Caco-2 (cell line): ENCODE results near the gene MPO. TPM values are rescaled to one million over a fixed set of nuclear protein-coding genes. Genes with fewer than 3 reads are reported as not detected.
A peak's percentile ranks its signal among the peaks of the same experiment; 100 is the strongest.

Source experiments
- BruUV-seq: library from RNA; stranded (reverse); fragments of 400-500 nt; replicated peaks from 2 replicates; lab custom pipeline; 2021; lab: Mats Ljungman, UMichigan
- CTCF ChIA-PET: fragments of 300-600 bp; sonication (Branson Sonifier 250); formaldehyde crosslinking; loops from one replicate; lab custom pipeline; 2022; ENCODE audit warnings: antibody characterized with exemption; lab: Charles Lee
- POLR2A ChIA-PET: fragments of 300-600 bp; sonication (Branson Sonifier 250); formaldehyde crosslinking; loops from one replicate; lab custom pipeline; 2022; ENCODE audit warnings: antibody characterized with exemption; lab: Charles Lee
- DNase-seq, 2 experiments: peaks; one replicate each; pipeline versions ENCODE4 v3.0.0 to v3.0.0-alpha.2; 2020 to 2022
- H3K27me3 ChIP-seq: replicated peaks from 2 replicates; pipeline ENCODE4 v1.6.0; 2011; ENCODE audit warnings: low read length; ENCODE audit not compliant: control insufficient read depth, insufficient read depth
- H3K36me3 ChIP-seq: 2 replicates; pipeline ENCODE4 v1.5.1; 2011; ENCODE audit warnings: low read length; ENCODE audit not compliant: control insufficient read depth, insufficient read depth
- H3K4me1 ChIP-seq: fragments of 250-450 bp; sonication (Bioruptor Pico); 2 replicates; pipeline ENCODE4 v1.5.1; 2020; ENCODE audit warnings: mild to moderate bottlenecking
- H3K4me3 ChIP-seq: 2 replicates; pipeline ENCODE4 v1.5.1; 2011; ENCODE audit warnings: low read depth, mild to moderate bottlenecking, control low read depth, low read length
- H3K9me3 ChIP-seq: fragments of 250-450 bp; sonication (Bioruptor Pico); 2 replicates; pipeline ENCODE4 v1.5.1; 2020; ENCODE audit warnings: mild to moderate bottlenecking, moderate library complexity
- H3K27ac Mint-ChIP-seq: one replicate; pipeline ENCODE4 v1.8.0; 2022; ENCODE audit warnings: mixed read lengths; ENCODE audit not compliant: unreplicated experiment
- H3K27me3 Mint-ChIP-seq: one replicate; pipeline ENCODE4 v1.8.0; 2022; ENCODE audit warnings: mixed read lengths; ENCODE audit not compliant: insufficient read depth, unreplicated experiment
- H3K36me3 Mint-ChIP-seq: one replicate; pipeline ENCODE4 v1.8.0; 2022; ENCODE audit warnings: mild to moderate bottlenecking, mixed read lengths; ENCODE audit not compliant: insufficient read depth, unreplicated experiment
- H3K4me1 Mint-ChIP-seq: one replicate; pipeline ENCODE4 v1.8.0; 2022; ENCODE audit warnings: low read depth, mixed read lengths; ENCODE audit not compliant: unreplicated experiment
- H3K4me3 Mint-ChIP-seq: one replicate; pipeline ENCODE4 v1.8.0; 2022; ENCODE audit warnings: mild to moderate bottlenecking, moderate library complexity, mixed read lengths; ENCODE audit not compliant: unreplicated experiment
- H3K9me3 Mint-ChIP-seq: one replicate; pipeline ENCODE4 v1.8.0; 2022; ENCODE audit warnings: mixed read lengths; ENCODE audit not compliant: unreplicated experiment
- intact Hi-C: fragments of 100-400 bp; cut with micrococcal nuclease; formaldehyde crosslinking; loops from one replicate; pipeline ENCODE4 v1.10.0; 2022; ENCODE audit not compliant: unreplicated experiment
- total RNA-seq: library from RNA; stranded (reverse); gene quantifications from 2 replicates; pipeline ENCODE4 v1.2.3, GENCODE V29; 2022
- TF ChIP-seq, protein P1 (sequence below), 2 experiments: fragments of 200-600 bp in 1 of 2; IDR thresholded peaks; 1 replicate in 1 of 2; 2 replicates in 1 of 2; pipeline versions ENCODE4 v1.5.1 to v1.8.0; 2011 to 2022; ENCODE audit warnings: antibody characterized with exemption in 1 of 2, control low read depth in 1 of 2, inconsistent platforms in 1 of 2, low read depth in 1 of 2, low read length in 1 of 2, mild to moderate bottlenecking in 1 of 2, moderate library complexity in 1 of 2; ENCODE audit not compliant: insufficient read depth in 1 of 2, severe bottlenecking in 1 of 2, unreplicated experiment in 1 of 2

The MPO gene
- total RNA-seq, 1 experiment from 2014 or later: 0.23 TPM

- TF ChIP-seq, protein P1, sequence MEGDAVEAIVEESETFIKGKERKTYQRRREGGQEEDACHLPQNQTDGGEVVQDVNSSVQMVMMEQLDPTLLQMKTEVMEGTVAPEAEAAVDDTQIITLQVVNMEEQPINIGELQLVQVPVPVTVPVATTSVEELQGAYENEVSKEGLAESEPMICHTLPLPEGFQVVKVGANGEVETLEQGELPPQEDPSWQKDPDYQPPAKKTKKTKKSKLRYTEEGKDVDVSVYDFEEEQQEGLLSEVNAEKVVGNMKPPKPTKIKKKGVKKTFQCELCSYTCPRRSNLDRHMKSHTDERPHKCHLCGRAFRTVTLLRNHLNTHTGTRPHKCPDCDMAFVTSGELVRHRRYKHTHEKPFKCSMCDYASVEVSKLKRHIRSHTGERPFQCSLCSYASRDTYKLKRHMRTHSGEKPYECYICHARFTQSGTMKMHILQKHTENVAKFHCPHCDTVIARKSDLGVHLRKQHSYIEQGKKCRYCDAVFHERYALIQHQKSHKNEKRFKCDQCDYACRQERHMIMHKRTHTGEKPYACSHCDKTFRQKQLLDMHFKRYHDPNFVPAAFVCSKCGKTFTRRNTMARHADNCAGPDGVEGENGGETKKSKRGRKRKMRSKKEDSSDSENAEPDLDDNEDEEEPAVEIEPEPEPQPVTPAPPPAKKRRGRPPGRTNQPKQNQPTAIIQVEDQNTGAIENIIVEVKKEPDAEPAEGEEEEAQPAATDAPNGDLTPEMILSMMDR (IDR thresholded peaks at IDR 0.05; ENCODE audit: insufficient read depth in 1 of 2, low read depth in 1 of 2, low read length in 1 of 2, severe bottlenecking in 1 of 2, unreplicated experiment in 1 of 2): no peak
- no TSS peak for BruUV-seq
- Mint-ChIP-seq H3K36me3 (no peaks in the 10 kb centered on the region), H3K4me3 (no peak overlapping the region), H3K27ac (no peak overlapping the region), H3K27me3 (no peaks in the 10 kb centered on the region), H3K9me3 (no peaks in the 10 kb centered on the region), H3K4me1 (peaks cover 14% of the 10 kb centered on the region)
- intact Hi-C loops: no loop called here
- no peaks in the 10 kb centered on the region for H3K27me3 ChIP-seq
- POLR2A ChIA-PET: interaction anchor here (0.6 kb wide), 1 partner anchor 94 kb away, joined by 4 read pairs; the partner anchor contains the start of gene RNF43
- H3K4me1 ChIP-seq: no peaks in the 10 kb centered on the region; the same call in 1 of the 2 replicates
- H3K36me3 ChIP-seq: no peaks in the 10 kb centered on the region
- no peak for DNase-seq
- no peaks in the 10 kb centered on the region for H3K9me3 ChIP-seq
- CTCF ChIA-PET: interaction anchor here (1.7 kb wide), 1 partner anchor 94 kb away, joined by 10 read pairs; the partner anchor contains the start of gene RNF43
- peak overlapping the region; percentile 39 for H3K4me3 ChIP-seq
Measured at GRCh38 chr17:58323366-58324055, 42.8 kb upstream of the MPO start.

- peaks cover 12% of the 10 kb centered on the region for H3K4me1 Mint-ChIP-seq
- no peak overlapping the region for H3K27ac Mint-ChIP-seq
- Histone ChIP-seq H3K9me3 (no peaks in the 10 kb centered on the region), H3K4me3 (no peak overlapping the region), H3K4me1 (peaks cover 7% of the 10 kb centered on the region), H3K36me3 (no peaks in the 10 kb centered on the region), H3K27me3 (no peaks in the 10 kb centered on the region)
- TF ChIP-seq, protein P1 (IDR thresholded peaks at IDR 0.05; ENCODE audit: insufficient read depth in 1 of 2, low read depth in 1 of 2, low read length in 1 of 2, severe bottlenecking in 1 of 2, unreplicated experiment in 1 of 2): no peak
- no peak for DNase-seq
- ChIA-PET CTCF (interaction anchor here (1.7 kb wide), 1 partner anchor 95 kb away, joined by 10 read pairs; the partner anchor contains the start of gene RNF43), POLR2A (no interaction called here)
- no peaks in the 10 kb centered on the region for H3K9me3 Mint-ChIP-seq
- no peaks in the 10 kb centered on the region for H3K27me3 Mint-ChIP-seq
- no TSS peak for BruUV-seq
- no peaks in the 10 kb centered on the region for H3K36me3 Mint-ChIP-seq
- no peak overlapping the region for H3K4me3 Mint-ChIP-seq
- intact Hi-C loops: no loop called here
Measured at GRCh38 chr17:58322581-58323185, 41.9 kb upstream of the MPO start.

DNA sequence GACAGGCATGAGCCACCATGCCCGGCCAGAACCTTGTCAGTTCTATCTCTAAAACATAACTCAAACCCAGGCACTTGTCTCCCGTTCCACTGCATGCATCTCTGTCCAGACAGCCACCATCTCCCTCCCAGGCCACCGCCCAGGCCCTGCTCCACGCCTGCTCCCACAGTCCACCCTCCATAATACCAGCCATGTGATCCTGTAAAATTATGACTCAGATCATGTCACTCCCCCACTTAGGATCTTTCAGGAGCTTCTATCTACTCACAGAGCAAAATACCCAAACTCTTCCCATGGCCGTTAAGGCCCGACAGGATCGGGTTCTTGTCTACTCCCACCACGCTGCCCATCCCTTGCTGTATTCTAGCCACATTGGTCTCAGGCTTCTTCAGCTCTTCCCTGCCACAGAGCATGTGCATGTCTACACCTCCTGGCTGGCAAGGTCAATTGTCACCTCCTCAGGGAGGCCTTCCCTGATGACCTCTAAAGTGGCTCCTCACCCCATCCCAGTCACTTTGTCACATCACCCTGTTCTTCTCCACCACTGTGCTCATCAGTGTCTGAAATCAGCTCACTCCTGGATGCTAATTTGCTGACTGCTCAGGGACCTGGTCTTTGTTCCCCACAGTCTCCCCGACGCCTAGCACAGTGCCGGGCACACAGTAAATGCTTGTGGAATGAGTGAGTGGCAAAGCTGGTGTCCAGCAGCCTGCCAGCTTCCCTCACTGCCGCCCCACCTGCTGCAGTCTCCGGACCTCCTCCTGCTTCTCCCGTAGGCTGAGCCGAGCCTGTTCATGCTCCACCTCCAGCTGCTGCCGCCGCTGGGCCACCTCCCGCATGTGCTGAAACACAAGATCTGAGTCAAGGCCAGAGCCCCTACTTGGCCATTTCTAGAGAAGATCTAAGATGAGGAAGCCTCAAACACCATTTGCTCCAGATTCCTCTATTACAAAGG is 41.1 kb upstream of the MPO start:
- POLR2A ChIA-PET: no interaction called here
- H3K27ac Mint-ChIP-seq: peak overlapping the region; percentile 44
- Histone ChIP-seq H3K9me3 (no peaks in the 10 kb centered on the region), H3K4me1 (peaks cover 10% of the 10 kb centered on the region), H3K4me3 (no peak overlapping the region), H3K27me3 (no peaks in the 10 kb centered on the region), H3K36me3 (no peaks in the 10 kb centered on the region)
- no peak overlapping the region for H3K4me3 Mint-ChIP-seq
- intact Hi-C loops: no loop called here
- BruUV-seq: no TSS peak
- CTCF ChIA-PET: interaction anchor here (1.7 kb wide), 1 partner anchor 96 kb away, joined by 10 read pairs; the partner anchor contains the start of gene RNF43
- H3K27me3 Mint-ChIP-seq: no peaks in the 10 kb centered on the region
- H3K9me3 Mint-ChIP-seq: no peaks in the 10 kb centered on the region
- H3K36me3 Mint-ChIP-seq: no peaks in the 10 kb centered on the region
- H3K4me1 Mint-ChIP-seq: peaks cover 19% of the 10 kb centered on the region
- no peak for DNase-seq
- TF ChIP-seq, protein P1 (IDR thresholded peaks at IDR 0.05; ENCODE audit: insufficient read depth in 1 of 2, low read depth in 1 of 2, low read length in 1 of 2, severe bottlenecking in 1 of 2, unreplicated experiment in 1 of 2): no peak
